ENCODE data around the gene NAPSA.

DNA sequence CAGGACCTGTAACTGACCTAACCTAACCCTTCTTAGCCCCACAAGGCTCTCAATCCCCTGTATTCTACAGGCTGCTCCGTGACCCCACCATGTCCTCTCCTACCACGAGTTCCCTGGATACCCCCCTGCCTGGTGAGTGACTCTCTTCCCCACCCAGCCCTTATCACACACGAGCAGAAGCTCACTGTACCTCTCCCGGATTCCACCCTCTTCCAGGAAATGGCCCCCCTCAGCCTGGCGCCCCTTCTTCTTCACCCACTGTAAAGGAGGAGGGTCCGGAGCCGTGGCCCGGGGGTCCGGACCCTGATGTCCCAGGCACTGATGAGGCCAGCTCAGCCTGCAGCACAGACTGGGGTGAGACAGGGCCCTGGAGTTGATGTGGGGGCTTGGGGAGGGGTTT lies 12.1 kb upstream of the NAPSA start:
- no peak for TF ChIP-seq EZH2 (IDR thresholded peaks at IDR 0.05; ENCODE audit: borderline replicate concordance, low read depth, low read length, severe bottlenecking)
- TF ChIP-seq, protein P1, sequence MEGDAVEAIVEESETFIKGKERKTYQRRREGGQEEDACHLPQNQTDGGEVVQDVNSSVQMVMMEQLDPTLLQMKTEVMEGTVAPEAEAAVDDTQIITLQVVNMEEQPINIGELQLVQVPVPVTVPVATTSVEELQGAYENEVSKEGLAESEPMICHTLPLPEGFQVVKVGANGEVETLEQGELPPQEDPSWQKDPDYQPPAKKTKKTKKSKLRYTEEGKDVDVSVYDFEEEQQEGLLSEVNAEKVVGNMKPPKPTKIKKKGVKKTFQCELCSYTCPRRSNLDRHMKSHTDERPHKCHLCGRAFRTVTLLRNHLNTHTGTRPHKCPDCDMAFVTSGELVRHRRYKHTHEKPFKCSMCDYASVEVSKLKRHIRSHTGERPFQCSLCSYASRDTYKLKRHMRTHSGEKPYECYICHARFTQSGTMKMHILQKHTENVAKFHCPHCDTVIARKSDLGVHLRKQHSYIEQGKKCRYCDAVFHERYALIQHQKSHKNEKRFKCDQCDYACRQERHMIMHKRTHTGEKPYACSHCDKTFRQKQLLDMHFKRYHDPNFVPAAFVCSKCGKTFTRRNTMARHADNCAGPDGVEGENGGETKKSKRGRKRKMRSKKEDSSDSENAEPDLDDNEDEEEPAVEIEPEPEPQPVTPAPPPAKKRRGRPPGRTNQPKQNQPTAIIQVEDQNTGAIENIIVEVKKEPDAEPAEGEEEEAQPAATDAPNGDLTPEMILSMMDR (IDR thresholded peaks at IDR 0.05; ENCODE audit: extremely low read depth in 1 of 2, insufficient read depth in 1 of 2, low read depth in 1 of 2, low read length in 2 of 2): no peak
- no peak for TF ChIP-seq POLR2A (IDR thresholded peaks at IDR 0.05; ENCODE audit: low read depth, low read length)
- no peak for TF ChIP-seq FOS (IDR thresholded peaks at IDR 0.05; ENCODE audit: borderline replicate concordance, insufficient read depth, low read length)
- TF ChIP-seq POLR2AphosphoS5 (IDR thresholded peaks at IDR 0.05; ENCODE audit: insufficient read depth, low read depth, low read length): no peak
- no peak for TF ChIP-seq MAX (IDR thresholded peaks at IDR 0.05; ENCODE audit: insufficient read depth, insufficient read length)
- TF ChIP-seq JUN (IDR thresholded peaks at IDR 0.05; ENCODE audit: borderline replicate concordance, insufficient read depth, insufficient read length, low read depth): no peak
- TF ChIP-seq MYC (IDR thresholded peaks at IDR 0.05; ENCODE audit: low read depth, low read length): no peak

Measured in endothelial cell of umbilical vein (primary cell).